HT1080 (cell line): ENCODE measurements around the gene KLHDC7B. TPM values are rescaled to one million over a fixed set of nuclear protein-coding genes. Genes with fewer than 3 reads are reported as not detected.

Experiments
- DNase-seq: peaks from one replicate; pipeline ENCODE4 v3.0.0-alpha.2; 2015; ENCODE audit warnings: low read depth
- total RNA-seq: library from RNA; depleted of rRNA; stranded (reverse); fragments of >200 nt; shearing (Covaris generic); gene quantifications from 2 replicates; pipeline ENCODE4 v1.2.3, GENCODE V29; 2014

The KLHDC7B gene
- total RNA-seq, 1 experiment from 2014 or later, result not detected

DNA sequence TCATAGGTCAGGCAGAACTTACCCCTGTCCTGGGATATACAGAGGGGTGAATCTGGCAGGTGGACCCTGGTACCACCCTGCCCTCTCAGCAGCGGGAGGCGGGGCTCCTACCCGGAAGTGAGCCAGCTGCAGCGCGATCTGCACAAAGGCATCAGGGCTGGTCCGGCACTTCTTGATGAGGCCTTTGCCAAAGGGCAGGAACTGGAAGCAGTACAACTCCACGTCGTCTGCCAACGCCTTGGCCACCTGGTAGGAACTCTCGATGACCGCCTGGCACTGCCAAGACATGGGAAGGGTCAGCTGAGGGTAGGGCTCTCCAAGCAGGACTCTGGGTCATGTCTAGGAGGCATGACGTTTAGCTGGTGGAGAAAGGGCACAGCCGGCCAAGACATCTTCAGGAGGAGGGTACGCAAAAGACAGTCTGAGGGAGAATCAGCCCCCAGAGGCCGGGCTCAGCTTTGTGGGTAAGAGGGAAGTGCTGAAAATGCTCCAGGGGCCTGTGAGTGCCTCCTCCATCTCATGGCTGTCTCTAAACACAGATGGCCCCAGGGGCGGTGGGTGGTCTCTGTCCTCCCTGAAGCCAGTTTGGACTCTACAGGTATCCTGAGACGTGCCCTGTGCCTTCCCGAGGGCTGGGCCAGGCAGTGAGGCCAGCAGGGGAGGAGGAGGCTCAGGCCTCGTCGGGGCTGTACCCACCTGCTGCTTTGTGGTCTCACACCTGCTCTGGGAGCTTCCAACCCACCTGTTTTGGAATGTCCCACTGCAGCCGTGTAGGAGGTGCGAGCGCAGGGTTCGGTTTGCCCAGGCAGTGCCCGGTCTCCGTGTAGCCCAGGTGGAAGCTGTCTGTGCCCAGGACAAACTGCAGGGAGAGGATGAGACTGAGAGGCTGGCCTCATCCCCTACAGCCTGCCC is 25.8 kb downstream of the KLHDC7B start:
- no peak for DNase-seq

DNA sequence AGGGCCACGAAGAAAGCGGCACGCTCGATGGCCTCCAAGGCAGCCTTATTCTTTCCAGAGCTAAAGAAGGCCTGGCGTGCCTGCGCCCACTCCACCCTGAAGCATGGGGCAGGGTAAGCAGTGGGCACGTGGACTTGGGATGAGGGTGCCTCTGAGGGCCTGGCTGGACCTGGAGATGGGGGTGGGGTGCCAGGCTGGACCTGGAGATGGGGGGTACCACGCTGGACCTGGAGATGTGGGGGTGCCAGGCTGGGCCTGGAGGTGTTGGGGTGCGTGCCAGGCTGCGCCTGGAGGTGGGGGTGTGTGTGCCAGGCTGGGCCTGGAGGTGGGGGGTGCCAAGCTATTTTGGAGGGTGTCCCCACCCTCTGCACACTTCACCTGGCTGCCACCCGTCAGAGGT is 27.3 kb downstream of the KLHDC7B start:
- DNase-seq, result no peak

DNA sequence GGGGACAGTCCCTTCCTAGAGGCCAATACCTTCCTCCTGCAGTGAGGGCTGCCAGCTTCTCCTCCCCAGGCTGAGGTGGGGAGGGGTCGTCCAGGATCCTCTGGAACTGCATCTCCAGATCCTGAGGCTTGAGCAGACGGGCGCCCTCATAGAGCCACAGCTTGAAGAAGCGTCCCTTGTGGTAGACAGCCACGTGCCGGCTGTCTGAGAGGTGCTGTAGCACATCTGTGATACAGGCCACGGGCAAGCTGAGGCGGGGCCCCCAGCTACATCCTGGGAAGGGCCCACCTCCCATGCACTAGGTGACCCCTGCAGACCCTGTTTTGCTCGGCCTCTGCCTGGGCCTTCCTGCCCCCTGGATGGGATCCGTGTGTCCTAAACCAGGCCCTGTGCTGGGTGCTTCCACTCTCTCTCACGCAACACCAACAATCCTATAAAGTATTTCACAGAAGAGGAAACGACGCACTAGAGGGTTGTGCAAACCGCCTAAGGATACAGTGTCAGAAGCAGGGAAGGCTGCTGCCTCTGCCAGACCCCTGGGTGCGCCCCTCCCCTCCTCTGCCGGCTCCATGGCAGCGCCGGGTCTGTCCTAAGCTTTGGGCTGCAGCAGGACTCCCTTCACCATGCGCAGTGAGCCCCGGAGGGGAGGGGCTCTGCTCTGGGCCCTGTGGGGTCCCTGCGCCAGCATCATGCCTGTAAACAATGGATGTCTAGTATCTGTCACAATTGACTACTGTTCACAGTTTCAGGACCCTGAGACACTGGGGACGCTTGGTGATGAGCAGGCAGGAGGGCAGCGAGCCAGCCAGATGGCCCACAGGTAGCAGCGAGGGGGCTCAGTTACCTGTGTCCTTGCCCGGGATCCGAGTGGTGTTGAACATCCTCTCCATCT is 28.0 kb downstream of the KLHDC7B start:
- DNase-seq, result no peak

DNA sequence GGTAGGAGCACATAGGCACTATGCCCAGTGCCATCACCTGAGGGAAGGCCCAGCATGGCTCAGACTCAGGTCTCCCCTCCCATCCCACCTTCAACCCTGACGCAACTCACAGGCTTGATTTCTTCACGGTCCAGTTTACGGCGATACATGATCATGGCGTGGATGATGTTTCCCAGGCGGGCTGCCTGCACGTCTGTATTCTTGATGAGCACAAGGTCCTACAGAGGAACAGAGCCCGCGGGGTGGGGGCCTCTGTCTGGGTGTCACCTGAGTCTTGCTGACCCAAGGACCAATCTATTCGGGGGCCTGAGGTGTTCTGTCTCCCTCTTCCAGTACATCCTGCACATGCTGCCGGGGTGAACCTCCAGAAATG is 28.7 kb downstream of the KLHDC7B start:
- no peak for DNase-seq

DNA sequence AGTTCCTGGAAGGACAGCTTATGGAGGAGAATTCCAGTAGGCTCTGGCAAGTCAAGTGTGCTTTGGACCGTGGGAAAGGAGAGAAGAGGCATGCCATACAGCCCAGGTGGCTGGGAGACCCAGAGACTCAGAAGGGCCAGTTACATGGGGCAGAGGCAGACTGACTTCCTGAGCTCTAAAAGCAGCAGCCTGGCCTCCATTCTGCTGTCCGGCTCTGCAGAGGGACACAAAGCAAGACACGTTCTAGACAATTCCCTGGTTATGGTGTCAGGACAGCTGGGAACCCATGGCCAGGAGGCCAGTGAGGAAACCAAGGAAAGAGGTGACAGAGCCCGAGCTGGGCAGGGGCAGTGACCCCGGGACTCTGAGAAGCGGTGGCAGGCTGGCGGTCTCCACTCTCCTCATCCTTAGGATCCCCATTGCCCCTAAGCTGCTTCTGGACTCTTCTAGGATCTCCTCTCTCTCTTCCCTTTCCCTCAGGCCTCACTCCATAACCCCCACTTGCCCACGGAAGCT is 29.8 kb downstream of the KLHDC7B start:
- DNase-seq, result no peak

DNA sequence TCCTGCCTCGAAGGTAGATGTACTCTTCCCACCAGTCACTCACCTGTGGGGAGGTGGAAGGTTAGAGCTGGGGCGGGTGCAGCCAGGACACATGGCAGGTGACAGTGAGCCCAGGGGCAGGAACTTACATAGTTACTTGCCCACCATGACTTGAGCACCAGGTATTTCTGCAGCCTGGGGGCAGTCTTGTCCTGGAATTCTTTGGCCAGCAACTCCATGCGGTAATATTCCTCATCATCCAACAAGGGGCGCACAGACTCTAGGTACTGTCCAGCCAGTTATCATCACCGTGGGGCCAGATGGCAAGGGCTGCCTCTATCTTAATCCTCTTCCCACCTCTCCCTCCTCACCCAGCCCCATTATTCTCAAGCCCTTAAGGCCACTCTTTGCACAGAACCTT is 30.4 kb downstream of the KLHDC7B start:
- peak; percentile 66 for DNase-seq

DNA sequence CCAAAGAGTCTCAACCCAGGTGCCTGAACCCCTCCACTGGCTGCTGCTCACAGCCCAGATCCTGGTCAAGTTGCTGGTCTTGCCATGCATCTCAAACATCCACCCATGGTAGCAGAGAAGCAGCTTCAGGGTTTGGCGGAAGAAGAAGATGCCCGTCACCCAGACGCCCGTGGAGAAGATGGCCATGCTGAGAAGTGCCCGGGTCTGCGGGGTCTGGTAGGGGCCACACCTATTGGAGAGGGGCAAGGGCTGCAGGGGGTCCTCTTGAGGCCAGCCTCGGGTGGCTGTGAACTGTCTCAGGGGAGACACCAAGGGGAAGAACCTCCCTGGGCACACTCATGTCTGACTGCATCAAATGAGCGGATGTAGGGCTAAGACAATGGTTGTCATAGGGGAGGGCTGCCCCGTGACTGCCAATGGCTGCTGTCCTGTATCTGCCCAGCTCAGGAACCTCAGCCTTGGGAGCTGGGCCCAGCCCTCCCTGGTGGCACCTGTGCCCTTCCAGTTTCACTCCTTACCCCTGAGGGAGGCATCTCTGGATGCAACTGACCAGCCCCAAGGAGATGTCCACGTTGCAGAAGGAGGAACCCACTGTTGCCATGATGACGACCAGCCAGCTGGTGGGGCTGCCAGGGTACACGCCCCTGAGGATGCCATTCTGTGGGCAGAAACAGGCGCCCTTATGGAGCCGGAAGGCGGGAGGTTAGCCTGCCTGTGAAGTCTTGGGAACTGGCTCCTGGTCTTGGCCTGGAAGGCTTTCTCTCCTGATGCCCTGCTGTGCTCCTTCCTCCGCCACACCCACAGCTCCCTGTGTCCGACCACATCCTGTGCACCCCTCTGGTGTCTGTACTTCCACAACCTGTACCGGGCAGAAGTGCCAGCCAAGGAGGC is 31.4 kb downstream of the KLHDC7B start:
- peak; percentile 41 for DNase-seq

DNA sequence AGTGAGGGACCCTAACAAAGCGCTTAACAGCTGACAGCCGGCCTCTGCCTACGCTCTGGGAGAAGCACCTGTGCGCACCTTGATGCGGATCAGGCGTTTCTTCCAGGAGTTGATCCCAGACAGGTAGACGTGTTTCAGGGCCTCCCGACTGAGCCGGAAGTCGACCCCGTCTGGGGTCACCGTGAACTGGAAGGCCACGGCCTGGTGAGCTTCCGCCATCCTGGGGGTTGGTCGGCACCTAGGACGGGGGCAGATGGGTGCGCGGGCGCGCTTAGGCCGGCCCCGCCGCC is 31.9 kb downstream of the KLHDC7B start:
- DNase-seq, result no peak

DNA sequence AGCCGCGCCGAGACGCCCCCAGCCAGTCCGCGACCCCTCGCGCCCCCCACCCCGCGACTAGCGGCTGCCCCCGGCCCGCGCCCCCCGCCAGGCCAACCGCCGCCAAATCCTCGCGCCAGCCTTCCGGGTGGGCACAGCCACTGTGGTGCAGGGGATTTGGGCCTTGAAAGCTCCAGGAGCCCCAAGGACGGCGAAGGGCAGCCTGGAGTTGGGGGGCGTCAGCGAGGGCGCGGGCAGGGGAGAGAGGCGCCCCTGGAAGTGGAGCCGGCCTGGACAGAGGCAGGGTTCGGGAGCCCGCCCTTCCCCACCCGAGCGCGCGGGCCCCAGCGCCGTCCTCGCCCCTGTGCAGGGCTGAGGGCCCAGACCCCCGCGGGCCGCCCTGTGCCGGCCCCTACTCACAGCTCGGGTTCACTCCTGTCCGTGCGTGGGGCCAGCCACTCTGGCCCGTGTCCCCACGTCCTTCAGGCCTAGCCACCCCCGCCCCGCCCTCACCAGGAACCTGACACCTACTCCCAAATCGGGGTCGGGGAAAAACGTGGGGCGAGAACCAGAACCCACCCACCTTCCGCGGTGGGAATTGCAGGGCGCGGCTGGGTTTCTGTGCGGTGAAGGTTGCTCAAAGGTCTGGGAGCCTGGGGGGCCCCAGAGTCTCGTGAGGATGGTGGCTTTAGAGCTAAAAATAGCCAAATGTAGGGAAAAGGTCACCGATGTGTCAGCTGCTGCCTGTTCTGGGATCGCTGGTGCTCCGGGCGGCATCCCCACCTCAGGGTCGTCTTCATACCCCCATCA is 32.5 kb downstream of the KLHDC7B start, which contains the start of gene CPT1B:
CPT1B (minus strand) TSS at position 441 of the 789 bp plus-strand sequence. CDS start 512 bp downstream, outside the sequence.
- DNase-seq, result no peak

DNA sequence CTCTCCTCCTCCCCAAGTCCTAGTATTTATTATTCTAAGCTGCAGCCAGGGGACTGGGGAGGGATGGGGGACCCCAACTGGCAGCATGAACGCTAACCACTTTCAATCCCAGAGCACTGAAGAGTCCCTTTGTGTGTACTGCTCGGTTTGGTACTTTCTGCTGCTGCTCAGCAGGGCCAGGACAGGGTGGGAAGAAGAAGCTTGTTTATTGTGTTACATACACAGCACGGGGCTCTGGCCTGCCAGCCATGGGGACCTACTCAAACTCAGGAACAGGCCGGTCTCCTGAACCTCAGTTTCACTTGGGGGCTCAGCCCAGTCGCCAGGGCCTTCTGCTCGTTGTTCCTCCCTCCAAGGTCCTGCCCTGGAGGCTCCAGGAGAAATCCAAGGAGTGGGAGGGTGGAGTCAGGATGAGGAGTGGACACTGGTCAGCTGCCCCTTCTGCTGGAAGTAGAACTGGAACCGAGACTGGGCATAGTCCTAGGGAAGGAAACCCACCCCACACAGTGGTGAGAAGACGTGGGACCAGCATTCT is 33.1 kb downstream of the KLHDC7B start:
- DNase-seq, result no peak

DNA sequence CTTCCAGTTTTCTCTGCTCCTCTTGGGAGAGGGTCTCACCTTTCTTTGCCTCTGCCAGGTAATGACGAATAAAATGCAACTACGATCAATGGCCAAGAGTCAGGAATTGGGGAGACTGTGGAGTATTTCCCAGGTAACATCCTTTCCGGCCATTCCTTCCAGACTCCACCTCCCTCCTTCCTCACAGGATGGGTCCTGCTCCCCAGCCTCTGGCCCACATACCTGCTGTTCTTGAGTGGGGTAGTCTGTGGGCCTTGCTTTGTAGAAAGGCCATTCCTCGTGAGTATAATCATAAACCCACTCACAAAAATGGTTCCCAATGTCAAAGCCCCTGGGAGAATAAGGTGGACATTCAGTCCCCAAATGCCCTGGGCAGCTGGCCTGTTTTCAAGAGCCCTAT is 34.1 kb downstream of the KLHDC7B start:
- no peak for DNase-seq

DNA sequence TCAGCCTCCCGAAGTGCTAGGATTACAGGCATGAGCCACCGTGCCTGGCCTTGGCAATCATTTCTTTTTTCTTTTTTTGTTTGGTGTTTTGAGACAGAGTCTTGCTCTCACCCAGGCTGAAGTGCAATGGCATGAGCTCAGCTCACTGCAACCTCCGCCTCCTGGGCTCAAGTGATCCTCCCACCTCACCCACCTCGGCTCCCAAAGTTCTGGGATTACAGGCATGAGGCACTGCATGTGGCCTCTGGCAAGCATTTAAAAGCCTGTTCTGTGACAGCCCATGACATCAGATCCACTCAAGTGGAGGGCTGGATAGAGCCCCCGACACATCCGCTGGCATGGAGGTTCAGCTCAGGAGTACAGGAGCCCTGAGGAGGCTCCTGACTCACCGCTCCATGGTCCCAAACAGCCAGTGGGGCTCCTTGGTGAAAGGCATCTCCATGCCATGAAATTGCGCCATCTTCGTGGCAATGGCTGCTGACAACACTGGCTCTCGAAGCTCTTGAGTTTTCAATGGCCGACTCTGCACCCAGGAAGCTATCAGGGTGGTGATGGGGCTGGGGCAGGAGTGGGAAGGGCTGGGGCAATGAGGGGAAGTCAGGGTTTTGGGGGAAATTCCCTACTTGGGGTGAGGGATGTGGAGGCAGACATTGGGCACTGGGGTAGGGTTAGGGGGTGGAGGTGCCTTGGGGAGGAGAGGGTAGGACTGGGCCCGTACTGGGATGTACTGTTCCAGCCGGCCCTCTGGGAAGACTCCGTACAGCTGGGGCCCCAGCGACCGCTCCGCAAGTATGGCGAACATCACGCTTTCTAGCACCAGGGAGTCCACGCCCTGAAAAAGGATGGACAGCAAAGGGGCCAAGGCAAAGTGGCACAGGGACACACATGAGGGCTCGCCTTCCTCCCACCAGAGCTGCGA is 35.6 kb downstream of the KLHDC7B start:
- DNase-seq, result no peak

DNA sequence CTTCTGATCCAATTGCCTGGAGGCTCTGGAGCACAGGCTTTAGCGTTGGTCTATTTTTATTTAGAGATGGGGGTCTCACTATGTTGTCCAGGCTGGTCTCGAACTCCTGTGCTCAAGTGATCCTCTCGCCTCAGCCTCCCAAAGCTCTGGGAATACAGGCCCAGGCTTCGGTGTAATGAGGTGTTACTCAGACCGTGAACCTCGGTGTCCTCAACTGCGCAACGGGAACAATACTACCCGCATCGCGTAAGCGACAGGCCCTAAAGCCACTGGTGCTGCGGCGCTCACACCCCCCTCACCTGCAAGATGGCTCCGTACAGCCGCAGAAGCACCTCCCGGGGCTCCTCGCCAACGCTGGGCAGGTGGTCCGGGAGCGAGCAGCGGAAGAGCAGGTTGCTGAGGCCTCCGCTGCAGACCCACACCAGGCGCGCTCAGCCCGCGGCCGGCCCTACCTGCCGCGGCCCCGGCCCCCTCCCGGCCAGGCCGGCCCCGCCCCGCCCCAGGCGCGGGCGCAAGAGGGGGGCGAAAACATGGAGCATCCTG is 36.3 kb downstream of the KLHDC7B start:
- no peak for DNase-seq

DNA sequence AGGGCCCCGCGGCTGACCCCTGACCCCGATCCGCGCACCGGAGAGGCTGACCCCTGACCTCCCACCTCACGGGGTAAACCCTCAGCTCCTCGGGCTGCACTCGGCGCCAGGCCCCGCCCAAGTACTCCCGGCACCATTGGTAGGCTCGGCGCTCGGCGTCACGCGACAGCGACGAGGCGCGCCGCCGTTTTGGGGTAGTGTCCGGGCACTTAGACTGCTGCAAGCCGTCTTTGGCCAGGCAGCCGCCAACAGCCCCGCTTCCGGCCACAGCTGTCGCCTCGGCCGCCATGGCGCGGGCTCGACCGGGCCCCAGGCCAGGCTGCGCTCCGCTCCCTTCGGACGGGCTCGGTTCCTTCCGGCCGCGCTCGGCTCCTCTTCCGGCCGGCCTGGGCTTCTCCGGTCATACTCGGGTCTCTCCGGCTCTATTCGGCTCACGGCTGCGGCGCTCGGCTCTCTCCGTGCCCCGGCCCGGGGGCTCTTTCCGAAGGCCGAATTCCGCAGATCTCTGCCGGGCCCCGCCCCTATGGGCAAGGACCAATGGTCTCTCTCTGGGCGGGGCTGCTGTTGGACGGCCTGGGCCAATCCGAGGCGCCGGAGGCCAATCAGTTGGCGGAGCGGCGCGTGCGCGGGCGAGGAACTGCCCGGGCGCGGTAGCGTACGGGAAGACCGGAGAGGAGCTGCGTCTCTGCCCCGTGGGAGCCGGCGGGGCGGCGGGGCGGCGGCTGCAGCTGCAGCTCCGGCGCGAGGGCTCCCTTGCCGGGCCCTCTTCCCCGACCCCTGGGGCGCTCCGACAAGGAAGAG is 37.0 kb downstream of the KLHDC7B start, which contains the start of gene CHKB:
CHKB (minus strand) TSS at position 357 of the 801 bp plus-strand sequence; CDS start at position 289, 68 bp downstream.
- DNase-seq, result peak; percentile 96

DNA sequence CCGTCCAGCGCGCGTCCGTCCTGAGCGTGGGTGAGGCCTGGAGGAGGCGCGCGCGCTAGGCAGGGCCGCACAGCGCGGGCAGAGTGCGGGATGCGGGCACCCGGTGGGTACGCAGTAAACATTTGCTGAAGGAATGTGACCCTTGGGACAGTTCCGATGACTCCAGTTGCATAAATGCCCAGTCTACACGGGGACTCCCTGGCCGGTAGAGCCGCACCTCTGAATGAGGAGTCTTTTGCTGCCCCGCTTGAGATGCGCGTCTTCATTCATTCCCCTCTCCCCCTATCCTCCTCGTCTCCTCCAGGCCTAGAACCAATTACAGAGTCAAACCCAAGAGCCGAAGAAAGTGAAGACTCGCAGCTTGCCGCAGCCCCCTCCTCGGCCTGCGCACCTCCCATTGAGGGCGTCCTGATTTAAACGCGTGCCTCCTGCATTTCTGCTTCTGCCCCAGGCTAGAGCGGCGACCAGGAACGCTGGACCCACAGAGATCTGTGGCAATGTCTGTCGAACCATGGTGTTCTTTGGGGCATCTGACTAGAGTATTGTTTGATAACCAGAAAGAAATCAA is 37.7 kb downstream of the KLHDC7B start:
- no peak for DNase-seq

DNA sequence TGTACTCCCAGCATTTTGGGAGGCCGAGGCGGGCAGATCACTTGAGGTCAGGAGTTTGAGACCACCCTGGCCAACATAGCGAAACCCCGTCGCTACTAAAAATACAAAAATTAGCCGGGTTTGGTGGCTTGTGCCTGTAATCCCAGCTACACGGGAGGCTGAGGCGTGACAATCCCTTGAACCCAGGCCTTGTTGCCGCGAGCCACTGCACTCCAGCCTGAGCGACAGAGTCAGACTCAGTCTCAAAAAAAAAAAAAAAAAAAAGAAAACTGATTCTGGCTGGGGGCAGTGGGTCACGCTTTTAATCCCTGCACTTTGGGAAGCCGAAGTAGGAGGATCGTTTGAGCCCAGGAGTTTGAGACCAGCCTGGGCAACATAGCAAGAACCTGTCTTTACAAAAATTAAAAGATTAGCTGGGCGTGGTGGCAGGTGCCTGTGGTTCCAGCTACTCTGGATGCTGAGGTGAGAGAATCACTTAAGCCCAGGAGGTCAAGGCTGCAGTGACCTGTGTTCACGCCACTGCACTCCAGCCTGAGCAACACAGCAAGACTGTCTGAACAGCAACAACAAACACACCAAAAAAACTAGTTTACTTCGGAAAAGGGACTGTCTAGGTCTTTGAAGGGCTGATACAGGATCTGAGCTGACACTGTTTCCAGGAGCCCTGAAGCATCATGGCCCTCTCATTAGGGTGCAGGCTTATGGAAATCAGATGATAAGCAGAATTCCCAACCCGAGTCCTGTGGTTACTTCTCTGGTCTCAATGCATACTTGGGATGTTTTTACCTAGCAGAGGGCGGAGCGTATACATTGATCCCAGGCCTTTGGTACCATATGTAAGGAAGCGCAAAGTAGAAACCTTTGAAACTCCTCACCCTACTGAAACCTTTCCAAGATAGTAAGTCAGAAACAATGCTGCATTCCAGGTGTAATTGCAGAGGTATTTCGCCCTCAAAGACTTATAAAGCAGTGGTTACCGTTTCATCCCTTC is 38.7 kb downstream of the KLHDC7B start:
- DNase-seq, result no peak
